ENCODE measurements around the gene SSBP4. TPM values are rescaled to one million over a fixed set of nuclear protein-coding genes. Genes with fewer than 3 reads are reported as not detected.

SSBP4 gene
- total RNA-seq, 1 experiment from 2014 or later, result 46.1 TPM

- no peaks in the 10 kb centered on the region; the same call in 1 of the 2 replicates for H3K4me1 ChIP-seq (ENCODE audit: insufficient read depth, low read length)
- peak overlapping the region; percentile 44 for H3K4me2 ChIP-seq (ENCODE audit: insufficient read depth, insufficient read length, low read length)
- H3K4me3 Mint-ChIP-seq, result peak overlapping the region; percentile 58 to 71
These were observed 14.0 kb downstream of the SSBP4 start for GRCh38 chr19:18433015-18433691.

More at GRCh38 chr19:18433015-18433691, 14.0 kb downstream of the SSBP4 start:
- Histone ChIP-seq H2BK5ac (ENCODE audit: insufficient read length, low read length) (no peak overlapping the region), H4K91ac (ENCODE audit: insufficient read length, low read depth, low read length) (no peak overlapping the region), H3K14ac (ENCODE audit: insufficient read depth, low read length) (peak overlapping the region; percentile 88), H3K9ac (ENCODE audit: extremely low read depth, insufficient read length, low read length) (no peak overlapping the region), H4K5ac (ENCODE audit: insufficient read length, low read depth, low read length) (no peak overlapping the region), H2AFZ (ENCODE audit: low read length) (no peak overlapping the region), H2AK5ac (ENCODE audit: insufficient read length, low read length) (no peak overlapping the region), H4K8ac (replicated peaks; ENCODE audit: insufficient read length, low read depth, low read length) (no peak overlapping the region), H2BK20ac (ENCODE audit: low read depth, low read length, poor library complexity, severe bottlenecking) (no peak overlapping the region), H4K20me1 (ENCODE audit: control insufficient read depth, insufficient read depth, insufficient read length) (peaks cover 3% of the 10 kb centered on the region), H3K23me2 (ENCODE audit: insufficient read length, low read depth, low read length, poor library complexity, severe bottlenecking) (peaks cover 12% of the 10 kb centered on the region), H3K23ac (ENCODE audit: insufficient read length, low read depth, low read length) (no peak overlapping the region), H2BK15ac (ENCODE audit: low read depth, low read length) (no peak overlapping the region), H3K18ac (ENCODE audit: insufficient read length, low read depth, low read length) (peak overlapping the region; percentile 68), H2BK120ac (ENCODE audit: low read depth, low read length, poor library complexity, severe bottlenecking) (peak overlapping the region; percentile 57), H3K79me1 (ENCODE audit: insufficient read depth, low read depth, low read length, poor library complexity, severe bottlenecking) (no peaks in the 10 kb centered on the region), H3K79me2 (ENCODE audit: insufficient read depth, low read length) (no peaks in the 10 kb centered on the region), H3K27me3 (ENCODE audit: insufficient read depth, low read length) (no peaks in the 10 kb centered on the region), H3K9me3 (ENCODE audit: control insufficient read depth, low read depth, low read length) (no peaks in the 10 kb centered on the region), H3K56ac (ENCODE audit: insufficient read length, low read depth, low read length) (no peak overlapping the region), H3T11ph (ENCODE audit: low read length) (no peak overlapping the region), H3K4ac (ENCODE audit: low read depth, low read length) (no peak overlapping the region), H2BK12ac (ENCODE audit: insufficient read length, low read depth, low read length) (no peak overlapping the region), H3K27ac (ENCODE audit: insufficient read length, low read depth, low read length) (no peak overlapping the region)
- Mint-ChIP-seq H3K27me3 (ENCODE audit: low read depth) (peaks cover 2% of the 10 kb centered on the region), H3K9me3 (no peaks in the 10 kb centered on the region; a peak in 1 of 5 replicates), H3K4me1 (peaks cover 18 to 25% of the 10 kb centered on the region in 2 experiments), H3K36me3 (ENCODE audit: insufficient read depth in 1 of 3, low read depth in 3 of 3) (peaks cover 2 to 21% (median 19%) of the 10 kb centered on the region in 3 experiments; a peak in 6 of 7 replicates), H3K27ac (no peak overlapping the region)
- peak; percentile 63 for DNase-seq
- no CpG with 5 or more reads among the region's 59 CpGs for WGBS (ENCODE audit: extremely low coverage, insufficient read length, low lambda C conversion rate)
- TF ChIP-seq CTCF (conservative IDR thresholded peaks at IDR 0.05), result no peak

Measured in H9 (cell line).